ENCODE results near the gene KCTD13. TPM values are rescaled to one million over a fixed set of nuclear protein-coding genes. Genes with fewer than 3 reads are reported as not detected.
A peak's percentile ranks its signal among the peaks of the same experiment; 100 is the strongest.

Gene KCTD13
- total RNA-seq, 1 donor: 8.2 TPM

DNA sequence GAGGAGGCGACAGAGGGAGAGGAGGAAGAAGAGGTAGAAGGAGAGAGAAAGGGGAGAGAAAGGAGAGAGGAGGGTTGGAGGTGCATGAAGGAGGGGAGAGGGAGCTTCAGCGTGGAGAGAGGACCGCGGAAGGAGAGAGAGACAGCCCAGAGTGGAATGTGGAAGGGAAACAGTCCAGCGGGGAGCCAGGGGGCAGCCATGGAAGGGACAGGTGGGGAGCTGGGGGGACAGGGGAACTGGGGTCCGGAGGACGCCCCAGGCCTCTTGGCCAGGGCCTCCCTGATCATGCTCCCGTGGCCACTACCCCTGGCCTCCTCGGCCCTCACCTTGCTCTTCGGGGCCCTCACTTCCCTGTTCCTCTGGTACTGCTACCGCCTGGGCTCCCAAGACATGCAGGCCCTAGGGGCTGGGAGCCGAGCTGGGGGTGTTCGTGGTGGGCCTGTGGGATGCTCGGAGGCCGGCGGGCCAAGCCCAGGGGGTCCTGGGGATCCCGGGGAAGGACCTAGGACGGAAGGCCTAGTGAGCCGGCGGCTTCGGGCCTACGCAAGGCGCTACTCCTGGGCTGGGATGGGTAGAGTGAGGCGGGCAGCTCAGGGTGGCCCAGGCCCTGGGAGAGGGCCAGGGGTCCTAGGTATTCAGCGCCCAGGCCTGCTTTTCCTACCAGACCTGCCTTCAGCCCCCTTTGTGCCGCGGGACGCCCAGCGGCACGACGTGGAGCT is 25.0 kb downstream of the KCTD13 start:
- DNase-seq (ENCODE audit: low read depth): peak; percentile 12
- H3K4me3 ChIP-seq (ENCODE audit: low read depth, low read length): peak overlapping the region; percentile 78
- TF ChIP-seq, protein P1, sequence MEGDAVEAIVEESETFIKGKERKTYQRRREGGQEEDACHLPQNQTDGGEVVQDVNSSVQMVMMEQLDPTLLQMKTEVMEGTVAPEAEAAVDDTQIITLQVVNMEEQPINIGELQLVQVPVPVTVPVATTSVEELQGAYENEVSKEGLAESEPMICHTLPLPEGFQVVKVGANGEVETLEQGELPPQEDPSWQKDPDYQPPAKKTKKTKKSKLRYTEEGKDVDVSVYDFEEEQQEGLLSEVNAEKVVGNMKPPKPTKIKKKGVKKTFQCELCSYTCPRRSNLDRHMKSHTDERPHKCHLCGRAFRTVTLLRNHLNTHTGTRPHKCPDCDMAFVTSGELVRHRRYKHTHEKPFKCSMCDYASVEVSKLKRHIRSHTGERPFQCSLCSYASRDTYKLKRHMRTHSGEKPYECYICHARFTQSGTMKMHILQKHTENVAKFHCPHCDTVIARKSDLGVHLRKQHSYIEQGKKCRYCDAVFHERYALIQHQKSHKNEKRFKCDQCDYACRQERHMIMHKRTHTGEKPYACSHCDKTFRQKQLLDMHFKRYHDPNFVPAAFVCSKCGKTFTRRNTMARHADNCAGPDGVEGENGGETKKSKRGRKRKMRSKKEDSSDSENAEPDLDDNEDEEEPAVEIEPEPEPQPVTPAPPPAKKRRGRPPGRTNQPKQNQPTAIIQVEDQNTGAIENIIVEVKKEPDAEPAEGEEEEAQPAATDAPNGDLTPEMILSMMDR (IDR thresholded peaks at IDR 0.05; ENCODE audit: insufficient read depth, low read depth, low read length): no peak

DNA sequence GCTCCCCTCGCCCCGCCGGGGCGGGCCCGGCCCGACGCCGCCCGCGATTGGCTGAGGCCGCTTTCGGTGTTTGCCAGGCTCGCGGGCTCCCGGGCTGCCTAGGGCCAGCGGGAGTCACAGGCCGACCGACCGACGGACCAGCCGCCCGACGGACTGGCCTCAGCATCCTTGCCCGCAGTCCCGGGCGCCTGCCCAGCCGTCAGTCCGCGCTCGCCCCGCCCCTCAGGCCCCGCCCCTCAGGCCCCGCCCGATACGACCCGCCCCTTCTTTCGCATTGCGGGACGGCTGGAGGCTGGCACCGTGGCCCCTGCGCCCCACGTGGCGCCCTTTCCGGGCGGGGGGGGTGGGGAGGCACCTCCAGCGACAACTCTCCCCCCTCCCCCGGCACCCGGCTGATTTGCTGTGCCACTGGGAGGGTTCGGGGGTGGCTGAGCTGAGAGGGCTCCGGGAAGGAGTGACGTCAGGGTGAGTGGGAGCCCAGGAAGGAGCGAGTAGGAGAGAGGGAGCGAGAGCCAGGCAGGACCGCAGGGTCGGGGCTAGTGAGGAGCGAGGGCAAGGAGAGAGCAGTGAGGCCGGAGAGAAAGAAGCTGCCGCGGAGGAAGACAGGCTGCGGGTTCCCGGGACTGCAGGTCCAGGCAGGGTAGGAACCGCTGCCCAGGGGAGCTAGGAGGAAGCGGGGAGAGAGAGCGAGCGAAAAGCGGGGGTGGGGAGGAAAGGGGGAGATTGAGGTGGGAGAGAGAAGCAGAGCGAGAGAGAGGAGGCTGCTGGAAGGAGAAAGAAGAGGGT is 25.7 kb downstream of the KCTD13 start, which contains the start of gene ASPHD1:
ASPHD1 (plus strand) TSS at position 387 of the 786 bp plus-strand sequence. CDS start 484 bp downstream, outside the sequence.
- peak; percentile 87 for DNase-seq (ENCODE audit: low read depth)
- TF ChIP-seq, protein P1 (IDR thresholded peaks at IDR 0.05; ENCODE audit: insufficient read depth, low read depth, low read length): no peak
- peak within 1 kb of the TSS; percentile 78 for H3K4me3 ChIP-seq (ENCODE audit: low read depth, low read length)

DNA sequence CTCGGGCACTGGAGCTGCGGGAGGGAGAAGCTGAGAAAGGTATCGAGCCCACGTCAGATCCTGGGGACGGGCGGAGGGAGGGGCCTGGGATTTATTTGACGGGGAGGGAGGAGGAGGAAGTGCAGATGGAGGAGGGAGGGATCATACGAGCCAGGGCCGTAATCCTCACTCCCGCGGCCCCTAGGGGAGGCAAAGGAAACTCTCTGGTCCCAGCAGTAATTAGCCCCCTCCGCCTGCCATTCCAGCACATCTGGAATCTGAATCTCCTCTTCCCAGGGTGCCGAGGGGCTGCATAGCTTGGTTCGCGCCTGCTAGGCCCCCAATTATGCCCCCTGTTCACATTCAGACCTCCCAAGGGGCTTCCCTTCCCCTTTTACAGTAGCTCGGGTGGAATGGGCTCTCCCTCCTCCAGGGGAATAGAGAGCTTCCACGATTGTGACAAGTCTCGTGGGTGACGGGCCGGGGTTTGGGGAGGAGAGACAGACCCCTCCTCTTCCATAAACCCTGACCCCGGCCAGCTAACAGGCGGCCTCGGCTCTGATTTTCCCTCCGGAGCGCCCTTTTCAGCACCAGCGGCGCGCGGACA is 26.4 kb downstream of the KCTD13 start, which contains the start of gene SEZ6L2:
SEZ6L2 (minus strand) TSS at position 35 of the 586 bp plus-strand sequence. CDS start 531 bp downstream, outside the sequence.
- peak within 1 kb of the TSS; percentile 78 for H3K4me3 ChIP-seq (ENCODE audit: low read depth, low read length)
- TF ChIP-seq, protein P1 (IDR thresholded peaks at IDR 0.05; ENCODE audit: insufficient read depth, low read depth, low read length): peak; percentile 46
- DNase-seq (ENCODE audit: low read depth): peak; percentile 93

DNA sequence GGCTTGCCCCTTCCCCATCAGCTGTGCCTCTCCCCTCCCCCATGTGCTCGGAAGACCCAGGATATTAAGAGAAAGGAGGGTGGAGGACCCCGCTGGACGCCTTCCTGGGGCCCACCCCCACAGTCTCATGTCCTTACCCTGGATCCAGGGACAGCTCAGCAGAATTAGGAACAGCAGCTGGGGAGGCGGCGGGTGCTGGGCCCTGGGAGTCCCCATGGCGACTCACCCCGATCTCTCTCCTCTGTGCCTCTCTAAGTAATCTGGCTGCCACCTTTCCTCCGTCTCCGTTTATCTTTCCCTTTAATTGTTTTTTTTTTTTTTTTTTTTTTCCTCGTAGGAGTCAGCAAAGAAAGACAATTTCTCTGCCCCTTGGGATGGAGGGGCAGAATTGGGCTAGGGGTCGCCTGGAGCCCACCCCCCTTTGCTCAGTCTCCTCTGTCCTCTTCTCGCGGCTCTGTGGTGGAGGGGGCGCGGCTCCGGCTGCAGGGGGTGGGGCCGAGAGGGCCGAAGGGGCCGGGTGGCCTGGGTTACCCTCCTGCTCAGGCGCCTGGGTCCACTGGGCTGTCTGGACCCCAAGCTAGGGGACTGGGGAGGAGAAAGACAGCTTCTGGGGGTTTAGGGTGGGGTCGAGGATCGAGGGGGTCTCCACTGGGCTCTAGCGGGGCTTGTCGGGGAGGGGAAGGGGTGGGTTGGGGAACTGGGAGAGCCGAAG is 27.1 kb downstream of the KCTD13 start:
- TF ChIP-seq, protein P1 (IDR thresholded peaks at IDR 0.05; ENCODE audit: insufficient read depth, low read depth, low read length): no peak
- peak overlapping the region; percentile 78 for H3K4me3 ChIP-seq (ENCODE audit: low read depth, low read length)
- no peak for DNase-seq (ENCODE audit: low read depth)

DNA sequence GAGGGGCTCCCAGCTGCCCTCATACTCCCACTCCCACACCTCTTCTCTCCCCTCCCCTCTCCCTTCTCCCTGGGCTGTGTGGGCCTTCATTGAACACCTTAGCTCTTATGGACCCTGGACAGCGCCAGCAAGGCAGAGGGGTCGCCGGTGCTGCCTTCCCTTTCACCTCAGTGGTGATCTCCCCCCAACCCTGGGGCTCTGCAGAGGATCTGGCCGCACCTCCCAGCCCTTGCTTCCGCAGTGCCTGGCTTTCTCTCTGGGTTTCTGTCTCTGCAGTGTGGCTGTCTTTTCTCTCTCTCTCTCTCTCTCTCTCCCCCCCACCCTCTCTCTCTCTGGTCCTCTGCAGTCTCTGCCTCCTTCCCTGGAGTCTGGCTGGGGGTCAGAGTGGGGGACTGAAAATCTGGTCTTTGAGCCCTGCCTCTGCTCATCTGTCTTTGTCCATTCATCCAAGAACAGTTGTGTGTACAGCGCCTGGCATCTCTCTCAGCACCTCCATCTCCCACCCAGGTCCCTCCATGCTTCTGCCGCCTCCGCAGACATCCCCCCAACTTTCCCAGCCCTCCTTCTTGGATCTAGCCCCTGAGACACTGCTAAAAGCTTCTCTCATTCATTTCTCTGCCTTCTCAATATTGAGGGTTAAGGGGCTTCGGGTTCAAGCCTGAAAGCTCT is 27.8 kb downstream of the KCTD13 start:
- DNase-seq (ENCODE audit: low read depth): no peak
- H3K4me3 ChIP-seq (ENCODE audit: low read depth, low read length): peak overlapping the region; percentile 78

More for the DNA sequence above, 27.8 kb downstream of the KCTD13 start:
- TF ChIP-seq, protein P1 (IDR thresholded peaks at IDR 0.05; ENCODE audit: insufficient read depth, low read depth, low read length): no peak
